CD4-positive, alpha-beta T cell treated with Interleukin-6 for 4 hours (primary cell): ENCODE data around the gene CDHR3.

Source experiments
- DNase-seq: peaks from one replicate; pipeline ENCODE4 v3.0.0-alpha.2; 2020; ENCODE audit warnings: mixed read lengths

CDHR3 gene

GRCh38 chr7:106054156-106054910 is 91.3 kb downstream of the CDHR3 start:
- DNase-seq, result no peak

GRCh38 chr7:106054971-106055532 is 92.0 kb downstream of the CDHR3 start:
- no peak for DNase-seq

DNA sequence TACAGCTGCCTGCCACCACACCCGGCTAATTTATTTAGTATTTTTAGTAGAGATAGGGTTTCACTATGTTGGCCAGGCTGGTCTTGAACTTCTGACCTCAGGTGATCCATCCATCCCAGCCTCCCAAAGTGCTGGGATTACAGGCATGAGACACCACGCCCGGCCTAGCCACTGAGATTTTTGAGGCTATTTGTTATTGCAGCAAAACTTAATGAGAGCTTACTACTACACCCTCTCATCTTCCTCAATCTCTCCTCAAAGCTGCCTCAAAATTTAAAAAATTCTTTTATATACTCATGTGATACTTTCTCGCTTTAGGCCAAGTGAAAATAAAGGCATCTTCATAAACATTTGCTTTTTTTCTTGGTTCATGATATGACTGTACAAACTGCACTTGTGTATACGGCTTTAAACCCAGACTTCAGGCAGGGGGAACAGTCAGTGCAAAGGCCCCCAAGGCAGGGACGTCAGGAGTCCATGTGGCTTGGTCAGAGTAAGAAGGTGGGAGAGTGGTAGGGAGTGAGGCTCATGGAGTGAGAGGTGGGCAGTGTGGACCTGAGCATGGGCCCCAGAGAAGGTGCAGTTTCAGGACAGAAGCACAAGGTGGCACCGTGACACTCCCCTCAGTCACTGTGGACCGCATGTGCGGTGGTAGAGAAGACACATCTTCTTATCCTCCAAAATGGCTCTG is 93.6 kb downstream of the CDHR3 start:
- DNase-seq, result peak; percentile 78

DNA sequence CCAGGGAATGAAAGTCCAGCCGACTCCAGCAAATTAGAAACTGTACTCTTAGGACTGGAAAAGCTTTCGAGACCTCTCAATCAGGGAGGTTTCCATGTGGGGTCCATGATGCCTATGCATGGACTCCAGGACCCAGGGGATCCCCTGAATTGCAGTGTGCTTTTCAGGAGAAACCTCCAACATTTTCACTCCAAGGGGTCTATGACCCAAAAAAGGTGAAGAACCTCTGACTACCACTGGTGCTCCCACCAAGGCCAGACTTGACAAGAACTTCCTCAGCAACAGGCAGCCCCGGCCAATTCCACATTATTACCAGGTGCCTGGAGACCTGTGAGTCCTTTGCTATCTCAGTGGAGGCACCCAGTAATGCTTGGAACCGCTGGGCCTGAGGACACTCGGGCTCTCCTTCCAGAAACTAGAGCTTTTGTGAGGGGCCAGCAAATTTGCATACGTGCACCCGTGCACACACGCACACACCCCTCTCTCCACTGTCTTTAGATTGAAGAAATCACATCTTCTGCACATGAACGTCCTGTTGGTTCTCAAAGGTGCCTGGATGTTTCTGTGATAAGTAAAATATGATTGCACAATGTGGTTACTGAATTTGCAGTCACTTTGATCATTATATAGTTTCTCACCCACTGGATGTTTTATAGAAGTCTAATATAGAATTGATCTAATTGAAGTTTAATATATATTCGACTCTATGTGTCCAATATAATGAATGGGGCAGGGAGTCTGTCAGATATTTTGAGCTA is 94.3 kb downstream of the CDHR3 start:
- DNase-seq, result no peak

DNA sequence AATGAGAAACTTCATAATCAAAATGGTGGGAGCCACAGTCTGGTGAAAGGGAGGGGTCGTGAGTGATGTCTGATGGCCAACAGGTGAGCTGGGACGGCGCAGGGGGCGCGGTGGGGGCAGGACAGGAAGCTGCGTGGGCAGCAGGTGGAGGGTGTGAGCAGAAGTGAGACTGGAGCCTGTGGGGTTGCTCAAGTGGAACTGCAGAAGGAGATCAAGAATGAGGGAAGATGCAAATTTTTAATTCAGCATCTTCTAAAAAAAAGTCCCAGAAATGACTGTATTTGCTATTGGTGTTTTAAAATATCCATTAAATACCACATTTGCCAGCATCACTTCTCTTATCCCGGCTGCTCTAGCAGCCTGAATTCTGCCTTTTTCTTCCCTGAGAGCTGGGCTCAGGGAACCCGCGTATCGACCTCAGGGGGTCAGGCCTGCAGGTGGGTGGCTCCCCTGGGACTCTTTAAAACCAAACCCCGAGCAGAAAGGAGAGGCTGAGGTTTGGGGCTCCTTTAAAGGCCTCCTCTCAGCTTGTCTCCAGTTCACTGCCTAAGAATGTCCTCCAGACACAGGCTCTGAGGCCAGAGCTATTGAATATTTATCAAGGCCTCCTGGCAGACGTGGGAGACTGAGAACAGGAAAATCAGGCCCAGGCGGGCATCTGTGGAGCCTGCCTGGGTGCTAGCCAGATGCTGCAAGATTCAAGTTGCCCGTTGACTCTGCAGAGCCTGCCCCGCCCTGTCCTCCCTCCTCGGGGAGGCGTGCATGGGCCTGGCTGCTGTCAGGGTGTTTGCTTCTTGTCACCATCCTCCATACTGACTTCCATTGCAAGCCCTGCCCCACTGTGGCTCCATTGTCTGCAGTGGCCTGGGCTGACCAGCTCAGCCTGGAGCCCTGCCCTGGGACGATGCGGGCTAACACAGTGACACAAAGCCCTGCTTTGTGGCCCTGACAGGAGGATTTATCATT is 95.2 kb downstream of the CDHR3 start:
- DNase-seq, result peak; percentile 18

- no peak for DNase-seq
These were observed 95.9 kb downstream of the CDHR3 start for GRCh38 chr7:106058928-106059324.

- no peak for DNase-seq
These were observed 96.5 kb downstream of the CDHR3 start for GRCh38 chr7:106059556-106059955.

DNA sequence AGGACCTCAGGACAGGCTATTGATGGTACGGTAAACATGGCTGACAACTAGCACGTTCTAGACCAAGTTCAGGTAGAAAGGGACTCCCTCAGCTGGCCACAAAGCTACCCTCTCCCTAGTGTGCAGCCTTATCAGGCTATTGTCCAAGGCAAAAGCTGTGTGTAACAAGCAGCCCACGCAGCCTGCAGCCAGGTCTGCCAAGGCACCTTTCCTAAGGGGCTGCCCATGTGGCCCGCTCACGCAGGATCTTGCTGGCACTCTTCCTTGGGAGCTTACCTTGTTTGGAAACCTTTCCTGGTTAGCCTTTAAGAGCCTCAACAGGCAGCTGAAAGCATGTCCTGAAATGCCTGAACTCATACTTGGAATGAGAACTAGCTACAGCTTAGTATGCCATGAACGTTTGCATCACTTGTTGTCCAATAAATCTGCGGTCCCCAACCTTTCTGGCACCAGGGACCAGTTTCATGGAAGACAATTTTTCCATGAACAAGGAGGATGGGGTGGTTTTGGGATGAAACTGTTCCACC is 97.4 kb downstream of the CDHR3 start:
- no peak for DNase-seq

DNA sequence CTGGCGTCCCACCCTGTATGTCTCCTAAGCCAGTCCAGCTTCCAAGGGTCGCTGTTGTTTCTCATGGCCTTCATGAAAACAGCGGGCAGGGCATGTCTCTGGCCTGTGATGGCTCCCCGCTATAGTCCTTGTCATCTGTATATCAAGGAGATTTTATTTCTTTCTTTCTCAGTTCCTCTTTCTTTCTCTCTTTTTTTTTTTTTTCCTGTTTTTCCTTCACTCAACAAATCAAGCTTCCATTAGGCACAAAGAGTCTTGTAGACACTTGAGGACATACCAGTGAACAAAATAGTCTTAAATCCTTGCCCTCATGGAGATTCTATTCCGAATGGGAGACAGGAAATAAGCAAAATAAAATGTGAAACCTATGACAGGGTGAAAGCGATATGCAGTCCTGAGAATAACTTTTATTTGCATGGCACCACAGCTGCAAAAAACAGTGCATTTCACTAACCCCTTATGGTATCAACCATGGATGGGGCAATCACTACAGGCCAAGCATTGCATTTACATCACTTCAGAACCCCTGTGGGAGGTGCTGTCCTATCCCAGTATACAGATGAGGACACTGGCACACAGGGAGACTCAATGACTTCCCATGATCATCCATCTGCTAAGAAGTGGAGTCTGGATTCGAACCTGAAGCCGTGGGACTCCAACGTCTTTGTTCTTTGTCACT is 98.4 kb downstream of the CDHR3 start:
- DNase-seq, result no peak

- no peak for DNase-seq
These were observed 98.9 kb downstream of the CDHR3 start for GRCh38 chr7:106062006-106062405.

DNA sequence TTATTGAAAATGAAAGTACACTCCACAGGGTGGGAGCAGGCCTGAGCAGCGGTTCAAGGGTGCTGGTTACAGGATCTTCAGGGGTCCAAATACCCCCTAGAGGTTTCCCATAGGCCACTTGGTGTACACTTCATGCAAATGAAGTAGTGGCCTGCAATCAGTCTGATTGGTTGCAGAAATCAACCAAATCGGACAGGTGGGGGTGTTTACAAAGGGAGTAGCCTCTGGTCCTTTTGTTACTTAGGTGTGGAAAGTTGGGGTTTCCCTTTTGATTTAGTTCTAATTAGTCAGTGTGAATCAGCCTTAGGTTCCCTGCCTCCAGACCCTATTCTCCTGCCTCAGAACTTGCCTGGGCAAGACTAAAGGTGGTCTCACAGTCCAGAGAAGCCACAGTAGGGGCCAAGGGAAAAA is 99.5 kb downstream of the CDHR3 start:
- DNase-seq, result no peak

DNA sequence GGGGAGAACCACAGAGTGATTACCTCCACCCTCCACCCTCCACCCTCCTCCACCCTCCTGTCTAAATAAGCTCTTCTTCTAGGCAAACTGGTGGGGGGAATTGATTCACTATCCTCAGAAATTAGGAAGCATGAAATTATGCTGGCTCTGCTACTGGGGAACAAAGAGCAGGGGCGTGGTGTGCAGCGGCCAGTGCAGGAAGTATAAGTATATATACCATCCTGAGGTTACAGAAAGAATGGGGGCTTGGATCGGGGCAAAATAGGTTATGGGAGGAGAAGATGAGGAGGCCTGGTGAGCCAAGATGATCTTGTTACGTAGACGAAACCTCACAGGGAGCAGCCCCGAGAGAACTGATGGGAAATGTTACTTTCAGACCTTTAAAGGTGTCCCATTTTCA is 100.0 kb downstream of the CDHR3 start:
- no peak for DNase-seq

- DNase-seq, result no peak
These were observed 100.6 kb downstream of the CDHR3 start for GRCh38 chr7:106063692-106064091.

- no peak for DNase-seq
These were observed 101.3 kb downstream of the CDHR3 start for GRCh38 chr7:106064316-106064715.

DNA sequence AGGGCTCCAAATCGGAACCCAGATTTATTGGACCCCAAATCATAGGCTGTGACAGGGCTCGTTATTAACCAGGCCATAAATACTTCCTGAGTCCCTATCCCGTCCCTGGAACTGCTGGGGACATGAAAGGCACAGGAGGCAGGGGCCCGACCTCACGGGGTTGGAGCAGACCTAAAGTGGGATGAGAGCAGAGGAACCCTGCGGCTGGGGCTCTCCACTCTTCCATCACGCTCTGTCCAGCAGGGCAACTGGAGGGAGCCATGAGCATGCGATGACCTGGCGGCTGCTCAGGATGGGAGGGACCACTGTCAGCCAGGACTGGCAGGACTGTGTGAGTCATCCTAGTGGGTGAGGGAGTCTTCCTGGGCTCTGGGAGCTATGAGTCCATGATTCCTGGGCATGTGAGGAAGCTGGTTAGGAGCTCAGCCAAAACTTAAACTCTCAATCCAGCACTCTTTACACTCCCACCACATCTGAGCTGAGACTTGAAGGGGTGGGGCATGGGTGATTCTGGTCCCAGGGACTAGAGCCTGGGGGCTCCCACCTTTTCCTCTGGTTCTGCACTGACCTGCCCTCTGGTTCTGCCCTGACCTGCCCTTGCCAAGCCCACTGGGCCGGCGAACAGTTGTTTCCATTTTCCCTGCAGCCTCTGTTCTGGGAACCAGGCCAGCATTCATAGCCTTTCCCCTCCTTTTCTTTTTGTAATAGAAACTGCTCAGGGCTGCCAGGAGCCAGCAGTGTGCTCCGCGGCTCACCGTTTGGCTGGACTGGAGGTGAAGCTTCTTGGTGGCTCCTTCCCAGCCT is 101.9 kb downstream of the CDHR3 start:
- DNase-seq, result no peak

- DNase-seq, result no peak
These were observed 102.8 kb downstream of the CDHR3 start for GRCh38 chr7:106065575-106066500.

GRCh38 chr7:106067678-106068077 is 104.6 kb downstream of the CDHR3 start:
- no peak for DNase-seq

DNA sequence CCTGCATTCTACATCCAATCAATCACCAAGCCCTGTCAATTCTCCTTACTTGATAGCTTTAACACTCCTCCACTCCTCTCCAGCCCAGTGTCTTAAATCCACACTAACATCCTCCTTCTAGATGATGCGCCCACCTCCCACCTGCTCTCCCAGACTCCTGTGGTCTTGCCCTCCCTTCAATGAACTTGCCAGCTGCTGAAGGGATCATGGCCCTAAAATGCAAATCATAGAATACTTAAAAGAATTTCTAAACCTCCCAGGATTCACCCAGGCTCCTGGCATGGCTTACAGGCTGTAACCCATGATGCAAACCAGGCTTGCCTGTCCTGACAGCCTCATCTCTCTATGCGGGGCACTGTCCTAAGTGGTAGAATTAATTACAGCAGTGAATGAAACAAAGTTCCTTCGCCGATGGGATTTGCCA is 105.5 kb downstream of the CDHR3 start:
- no peak for DNase-seq

DNA sequence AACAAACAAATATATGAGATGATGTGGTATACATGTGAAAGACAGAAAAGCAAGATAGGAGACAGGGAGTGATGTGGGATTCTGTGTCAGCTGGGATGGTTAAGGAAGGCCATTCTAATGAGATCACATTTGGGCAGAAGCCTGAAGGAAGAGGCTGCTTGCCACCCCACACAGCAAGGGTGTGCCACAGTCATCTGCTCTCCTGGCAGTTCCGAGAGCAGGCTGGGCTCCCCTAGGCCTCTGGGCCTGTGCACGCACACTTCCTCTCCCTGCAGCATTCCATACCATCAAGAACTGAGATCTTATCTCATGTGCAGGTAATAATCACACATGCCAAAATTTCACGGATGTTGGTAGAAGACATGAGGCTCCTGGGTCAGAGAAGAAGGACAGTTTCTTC is 105.9 kb downstream of the CDHR3 start:
- no peak for DNase-seq
